Neural progenitor cell (in vitro differentiated cells): ENCODE data around the gene RNF138.

Experiments
- EZH2 ChIP-seq: fragments of 200-600 bp; sonication (generic); IDR thresholded peaks from 2 replicates; pipeline ENCODE4 v1.6.1; 2017; ENCODE audit warnings: antibody characterized with exemption, mild to moderate bottlenecking, moderate library complexity
- EZH2phosphoT487 ChIP-seq: fragments of 200-600 bp; sonication (generic); IDR thresholded peaks from 2 replicates; pipeline ENCODE4 v1.6.1; 2017; ENCODE audit warnings: antibody characterized with exemption
- TF ChIP-seq, protein P1 (sequence below): fragments of 200-600 bp; sonication (generic); IDR thresholded peaks from 2 replicates; pipeline ENCODE4 v1.5.1; 2017; ENCODE audit warnings: antibody characterized with exemption, mild to moderate bottlenecking

DNA sequence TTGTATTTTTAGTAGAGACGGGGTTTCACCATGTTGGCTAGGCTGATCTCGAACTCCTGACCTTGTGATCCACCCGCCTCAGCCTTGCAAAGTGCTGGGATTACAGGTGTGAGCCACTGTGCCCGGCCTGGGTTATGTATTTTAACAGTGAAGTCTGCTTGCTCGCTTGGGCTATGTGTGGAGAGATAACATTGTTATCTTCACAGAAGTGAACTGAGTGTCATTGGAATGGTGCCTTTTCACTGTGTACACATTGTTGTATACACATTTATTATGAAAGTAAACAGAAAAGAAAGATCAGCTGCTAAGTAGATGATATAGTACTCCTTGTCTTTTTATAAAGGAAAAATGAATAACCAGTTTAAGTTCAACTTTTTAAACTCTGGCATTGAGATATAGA, 30.4 kb downstream of the RNF138 start:
- TF ChIP-seq, protein P1, sequence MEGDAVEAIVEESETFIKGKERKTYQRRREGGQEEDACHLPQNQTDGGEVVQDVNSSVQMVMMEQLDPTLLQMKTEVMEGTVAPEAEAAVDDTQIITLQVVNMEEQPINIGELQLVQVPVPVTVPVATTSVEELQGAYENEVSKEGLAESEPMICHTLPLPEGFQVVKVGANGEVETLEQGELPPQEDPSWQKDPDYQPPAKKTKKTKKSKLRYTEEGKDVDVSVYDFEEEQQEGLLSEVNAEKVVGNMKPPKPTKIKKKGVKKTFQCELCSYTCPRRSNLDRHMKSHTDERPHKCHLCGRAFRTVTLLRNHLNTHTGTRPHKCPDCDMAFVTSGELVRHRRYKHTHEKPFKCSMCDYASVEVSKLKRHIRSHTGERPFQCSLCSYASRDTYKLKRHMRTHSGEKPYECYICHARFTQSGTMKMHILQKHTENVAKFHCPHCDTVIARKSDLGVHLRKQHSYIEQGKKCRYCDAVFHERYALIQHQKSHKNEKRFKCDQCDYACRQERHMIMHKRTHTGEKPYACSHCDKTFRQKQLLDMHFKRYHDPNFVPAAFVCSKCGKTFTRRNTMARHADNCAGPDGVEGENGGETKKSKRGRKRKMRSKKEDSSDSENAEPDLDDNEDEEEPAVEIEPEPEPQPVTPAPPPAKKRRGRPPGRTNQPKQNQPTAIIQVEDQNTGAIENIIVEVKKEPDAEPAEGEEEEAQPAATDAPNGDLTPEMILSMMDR: no peak
- TF ChIP-seq EZH2: no peak
- no peak for TF ChIP-seq EZH2phosphoT487
